HG03457 (cell line): Measurements from ENCODE around the gene ABHD12.
"Not testable (repeated sequence)": the region's sequence is repeated elsewhere in the genome, so short reads cannot be mapped to it uniquely, and the experiment has no call there.

Experiments used
- ATAC-seq: cut with Tn5 transposase; IDR thresholded peaks from one replicate; pipeline ENCODE4 v1.9.1; 2021; ENCODE audit warnings: moderate number of reproducible peaks; ENCODE audit not compliant: unreplicated experiment

ABHD12 gene

GRCh38 chr20:25324412-25324811 lies 66.2 kb downstream of the ABHD12 start:
- no peak for ATAC-seq

- no peak for ATAC-seq
These were observed 67.0 kb downstream of the ABHD12 start for GRCh38 chr20:25323496-25324246.

GRCh38 chr20:25321991-25322390 lies 68.6 kb downstream of the ABHD12 start:
- no peak for ATAC-seq

- no peak for ATAC-seq
These were observed 69.3 kb downstream of the ABHD12 start for GRCh38 chr20:25321262-25321831.

GRCh38 chr20:25320035-25320800 lies 70.4 kb downstream of the ABHD12 start:
- no peak for ATAC-seq

GRCh38 chr20:25319241-25320034 lies 71.2 kb downstream of the ABHD12 start:
- ATAC-seq: no peak

- ATAC-seq: peak; percentile 76
These were observed 72.0 kb downstream of the ABHD12 start for GRCh38 chr20:25318471-25319240.

GRCh38 chr20:25317351-25318075 lies 73.1 kb downstream of the ABHD12 start:
- ATAC-seq: no peak

GRCh38 chr20:25316506-25317190 lies 74.0 kb downstream of the ABHD12 start:
- no peak for ATAC-seq

GRCh38 chr20:25315418-25316210 lies 75.0 kb downstream of the ABHD12 start:
- no peak for ATAC-seq

GRCh38 chr20:25314497-25315417 lies 75.9 kb downstream of the ABHD12 start:
- no peak for ATAC-seq

GRCh38 chr20:25313593-25313992 lies 77.0 kb downstream of the ABHD12 start:
- no peak for ATAC-seq

- not testable (repeated sequence) for ATAC-seq
These were observed 77.9 kb downstream of the ABHD12 start for GRCh38 chr20:25312716-25313115.

GRCh38 chr20:25310921-25311728 lies 79.5 kb downstream of the ABHD12 start:
- ATAC-seq: no peak

- ATAC-seq: peak; percentile 75
These were observed 80.2 kb downstream of the ABHD12 start for GRCh38 chr20:25310268-25310920.
